ENCODE data around the gene MPL. TPM values are rescaled to one million over a fixed set of nuclear protein-coding genes. Genes with fewer than 3 reads are reported as not detected.

Gene MPL
- polyA plus RNA-seq, 1 of the 3 experiments (the other 2 are of a cell fraction) = not detected

DNA sequence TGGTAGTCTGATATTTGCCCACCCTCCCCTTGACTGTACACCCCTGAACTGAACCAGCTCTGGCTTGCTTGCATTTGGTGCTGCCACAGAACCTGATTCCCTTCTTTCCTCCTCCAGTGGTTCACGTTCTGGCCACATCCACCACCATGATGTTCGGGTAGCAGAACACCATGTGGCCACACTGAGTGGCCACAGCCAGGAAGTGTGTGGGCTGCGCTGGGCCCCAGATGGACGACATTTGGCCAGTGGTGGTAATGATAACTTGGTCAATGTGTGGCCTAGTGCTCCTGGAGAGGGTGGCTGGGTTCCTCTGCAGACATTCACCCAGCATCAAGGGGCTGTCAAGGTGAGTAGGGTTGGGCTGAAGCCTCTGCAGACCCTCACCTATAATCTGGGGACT, 23.0 kb downstream of the MPL start:
- CTCF ChIA-PET = interaction anchor here (1.5 kb wide), 1 partner anchor 134 kb away, joined by 4 read pairs; no protein-coding TSS in a partner anchor
- H3K27ac ChIP-seq (ENCODE audit: low read depth in 2 of 2, low read length in 1 of 2) = no peak overlapping the region
- 86% methylated on average over 2 of the region's 4 CpGs for WGBS (ENCODE audit: low lambda C conversion rate)

DNA sequence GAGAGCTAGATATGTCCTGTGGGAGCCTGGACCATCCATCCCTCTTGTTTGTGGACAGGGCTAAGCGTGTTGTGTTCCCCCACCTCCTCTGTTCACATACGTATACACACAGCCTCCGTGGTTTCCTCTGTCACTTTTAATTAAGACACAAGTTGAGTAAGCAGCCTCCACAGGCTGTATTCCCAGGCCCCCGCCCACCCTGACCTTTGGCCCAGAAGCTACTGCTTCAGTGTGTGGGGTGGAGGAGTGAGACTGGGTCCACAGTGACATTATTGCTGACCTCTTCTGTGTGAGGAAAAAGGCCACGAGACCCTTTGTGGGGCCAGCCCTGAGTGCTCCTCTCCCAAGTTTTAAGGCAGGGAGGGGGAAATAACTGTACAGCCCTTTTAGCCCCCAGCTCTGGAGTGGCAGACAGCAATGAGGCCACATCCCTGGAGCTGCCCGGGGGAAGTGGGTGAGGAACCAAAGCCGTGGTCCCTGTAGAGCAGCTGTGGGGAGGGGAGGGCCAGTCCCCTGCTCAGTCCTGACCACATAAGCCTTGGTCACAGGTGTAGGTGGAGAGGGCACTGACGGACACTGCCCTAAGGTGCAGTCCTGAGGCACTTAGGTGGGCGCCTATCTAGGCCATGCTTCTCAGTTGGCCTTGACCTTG, 25.8 kb downstream of the MPL start:
- Histone ChIP-seq H3K36me3 (replicated peaks in 1 of 2; ENCODE audit: control insufficient read depth in 1 of 2, insufficient read depth in 2 of 2, low read length in 1 of 2) (peaks cover 37 to 49% of the 10 kb centered on the region in 2 experiments), H3K27ac (ENCODE audit: low read depth in 2 of 2, low read length in 1 of 2) (no peak overlapping the region; a peak in 1 of 4 replicates), H3K9ac (no peak overlapping the region), H3K4me2 (no peak overlapping the region), H3K4me1 (ENCODE audit: control insufficient read depth in 1 of 2, insufficient read depth in 2 of 2, low read depth in 1 of 2, low read length in 1 of 2) (peaks cover 5 to 31% of the 10 kb centered on the region in 2 experiments; a peak in 1 of 4 replicates), H3K27me3 (ENCODE audit: insufficient read depth) (no peaks in the 10 kb centered on the region), H3K4me3 (ENCODE audit: low read depth in 2 of 2, low read length in 1 of 2) (no peak overlapping the region), H3K9me3 (no peaks in the 10 kb centered on the region), H3K79me2 (ENCODE audit: insufficient read depth) (peaks cover 84% of the 10 kb centered on the region), H3F3A (replicated peaks; ENCODE audit: insufficient read depth) (peaks cover 32% of the 10 kb centered on the region), H2AFZ (ENCODE audit: low read depth) (no peak overlapping the region), H4K20me1 (ENCODE audit: insufficient read depth) (no peaks in the 10 kb centered on the region), H3K9me2 (no peaks in the 10 kb centered on the region)
- TF ChIP-seq RAD21 (IDR thresholded peaks at IDR 0.05; ENCODE audit: low read length) (no peak), RFX5 (IDR thresholded peaks at IDR 0.05; ENCODE audit: low read length) (no peak), POLR2AphosphoS5 (IDR thresholded peaks at IDR 0.05; ENCODE audit: low read depth, low read length) (peak; percentile 43), NFIC (IDR thresholded peaks at IDR 0.05; ENCODE audit: borderline replicate concordance) (no peak), FOXM1 (IDR thresholded peaks at IDR 0.05; ENCODE audit: low read depth) (no peak), SIN3A (IDR thresholded peaks at IDR 0.05; ENCODE audit: borderline replicate concordance, low read depth, low read length) (no peak), JUND (IDR thresholded peaks at IDR 0.05) (peak; percentile 14; the same call in 1 of the 2 replicates), ELF1 (IDR thresholded peaks at IDR 0.05) (no peak; the same call in 1 of the 2 replicates), CHD2 (IDR thresholded peaks at IDR 0.05; ENCODE audit: low read length, partially characterized antibody) (no peak), TAF1 (IDR thresholded peaks at IDR 0.05; ENCODE audit: borderline replicate concordance, low read depth, low read length) (no peak)
- TF ChIP-seq, protein P1, sequence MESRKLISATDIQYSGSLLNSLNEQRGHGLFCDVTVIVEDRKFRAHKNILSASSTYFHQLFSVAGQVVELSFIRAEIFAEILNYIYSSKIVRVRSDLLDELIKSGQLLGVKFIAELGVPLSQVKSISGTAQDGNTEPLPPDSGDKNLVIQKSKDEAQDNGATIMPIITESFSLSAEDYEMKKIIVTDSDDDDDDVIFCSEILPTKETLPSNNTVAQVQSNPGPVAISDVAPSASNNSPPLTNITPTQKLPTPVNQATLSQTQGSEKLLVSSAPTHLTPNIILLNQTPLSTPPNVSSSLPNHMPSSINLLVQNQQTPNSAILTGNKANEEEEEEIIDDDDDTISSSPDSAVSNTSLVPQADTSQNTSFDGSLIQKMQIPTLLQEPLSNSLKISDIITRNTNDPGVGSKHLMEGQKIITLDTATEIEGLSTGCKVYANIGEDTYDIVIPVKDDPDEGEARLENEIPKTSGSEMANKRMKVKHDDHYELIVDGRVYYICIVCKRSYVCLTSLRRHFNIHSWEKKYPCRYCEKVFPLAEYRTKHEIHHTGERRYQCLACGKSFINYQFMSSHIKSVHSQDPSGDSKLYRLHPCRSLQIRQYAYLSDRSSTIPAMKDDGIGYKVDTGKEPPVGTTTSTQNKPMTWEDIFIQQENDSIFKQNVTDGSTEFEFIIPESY (IDR thresholded peaks at IDR 0.05; ENCODE audit: borderline replicate concordance, low read depth) = no peak
- TF ChIP-seq, protein P2, sequence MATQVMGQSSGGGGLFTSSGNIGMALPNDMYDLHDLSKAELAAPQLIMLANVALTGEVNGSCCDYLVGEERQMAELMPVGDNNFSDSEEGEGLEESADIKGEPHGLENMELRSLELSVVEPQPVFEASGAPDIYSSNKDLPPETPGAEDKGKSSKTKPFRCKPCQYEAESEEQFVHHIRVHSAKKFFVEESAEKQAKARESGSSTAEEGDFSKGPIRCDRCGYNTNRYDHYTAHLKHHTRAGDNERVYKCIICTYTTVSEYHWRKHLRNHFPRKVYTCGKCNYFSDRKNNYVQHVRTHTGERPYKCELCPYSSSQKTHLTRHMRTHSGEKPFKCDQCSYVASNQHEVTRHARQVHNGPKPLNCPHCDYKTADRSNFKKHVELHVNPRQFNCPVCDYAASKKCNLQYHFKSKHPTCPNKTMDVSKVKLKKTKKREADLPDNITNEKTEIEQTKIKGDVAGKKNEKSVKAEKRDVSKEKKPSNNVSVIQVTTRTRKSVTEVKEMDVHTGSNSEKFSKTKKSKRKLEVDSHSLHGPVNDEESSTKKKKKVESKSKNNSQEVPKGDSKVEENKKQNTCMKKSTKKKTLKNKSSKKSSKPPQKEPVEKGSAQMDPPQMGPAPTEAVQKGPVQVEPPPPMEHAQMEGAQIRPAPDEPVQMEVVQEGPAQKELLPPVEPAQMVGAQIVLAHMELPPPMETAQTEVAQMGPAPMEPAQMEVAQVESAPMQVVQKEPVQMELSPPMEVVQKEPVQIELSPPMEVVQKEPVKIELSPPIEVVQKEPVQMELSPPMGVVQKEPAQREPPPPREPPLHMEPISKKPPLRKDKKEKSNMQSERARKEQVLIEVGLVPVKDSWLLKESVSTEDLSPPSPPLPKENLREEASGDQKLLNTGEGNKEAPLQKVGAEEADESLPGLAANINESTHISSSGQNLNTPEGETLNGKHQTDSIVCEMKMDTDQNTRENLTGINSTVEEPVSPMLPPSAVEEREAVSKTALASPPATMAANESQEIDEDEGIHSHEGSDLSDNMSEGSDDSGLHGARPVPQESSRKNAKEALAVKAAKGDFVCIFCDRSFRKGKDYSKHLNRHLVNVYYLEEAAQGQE (IDR thresholded peaks at IDR 0.05; ENCODE audit: low read depth, low read length) = no peak
- TF ChIP-seq, protein P3, sequence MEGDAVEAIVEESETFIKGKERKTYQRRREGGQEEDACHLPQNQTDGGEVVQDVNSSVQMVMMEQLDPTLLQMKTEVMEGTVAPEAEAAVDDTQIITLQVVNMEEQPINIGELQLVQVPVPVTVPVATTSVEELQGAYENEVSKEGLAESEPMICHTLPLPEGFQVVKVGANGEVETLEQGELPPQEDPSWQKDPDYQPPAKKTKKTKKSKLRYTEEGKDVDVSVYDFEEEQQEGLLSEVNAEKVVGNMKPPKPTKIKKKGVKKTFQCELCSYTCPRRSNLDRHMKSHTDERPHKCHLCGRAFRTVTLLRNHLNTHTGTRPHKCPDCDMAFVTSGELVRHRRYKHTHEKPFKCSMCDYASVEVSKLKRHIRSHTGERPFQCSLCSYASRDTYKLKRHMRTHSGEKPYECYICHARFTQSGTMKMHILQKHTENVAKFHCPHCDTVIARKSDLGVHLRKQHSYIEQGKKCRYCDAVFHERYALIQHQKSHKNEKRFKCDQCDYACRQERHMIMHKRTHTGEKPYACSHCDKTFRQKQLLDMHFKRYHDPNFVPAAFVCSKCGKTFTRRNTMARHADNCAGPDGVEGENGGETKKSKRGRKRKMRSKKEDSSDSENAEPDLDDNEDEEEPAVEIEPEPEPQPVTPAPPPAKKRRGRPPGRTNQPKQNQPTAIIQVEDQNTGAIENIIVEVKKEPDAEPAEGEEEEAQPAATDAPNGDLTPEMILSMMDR (IDR thresholded peaks at IDR 0.05) = no peak
- 58% methylated on average over 5 of the region's 9 CpGs for WGBS (ENCODE audit: low lambda C conversion rate)
- ChIA-PET CTCF (interaction anchor here (1.6 kb wide), 1 partner anchor 12 kb away, joined by 4 read pairs; no protein-coding TSS in a partner anchor), POLR2A (interaction anchor here (0.6 kb wide), 1 partner anchor 289 kb away, joined by 3 read pairs; no protein-coding TSS in a partner anchor)
- DNase-seq = no peak

More for the DNA sequence above, 23.0 kb downstream of the MPL start:
- TF ChIP-seq GABPA (IDR thresholded peaks at IDR 0.05; ENCODE audit: low read depth) (no peak), RCOR1 (IDR thresholded peaks at IDR 0.05; ENCODE audit: low read length) (no peak), FOSL2 (IDR thresholded peaks at IDR 0.05; ENCODE audit: borderline replicate concordance, low read depth) (no peak), ELF1 (IDR thresholded peaks at IDR 0.05) (no peak)
- Histone ChIP-seq H3K79me2 (ENCODE audit: insufficient read depth) (peaks cover 63% of the 10 kb centered on the region), H2AFZ (ENCODE audit: low read depth) (no peak overlapping the region), H3K36me3 (replicated peaks in 1 of 2; ENCODE audit: control insufficient read depth in 1 of 2, insufficient read depth in 2 of 2, low read length in 1 of 2) (peaks cover 37 to 49% of the 10 kb centered on the region in 2 experiments), H3K4me1 (ENCODE audit: control insufficient read depth in 1 of 2, insufficient read depth in 2 of 2, low read depth in 1 of 2, low read length in 1 of 2) (peaks cover 7 to 30% of the 10 kb centered on the region in 2 experiments; a peak in 1 of 4 replicates), H3K9me2 (no peaks in the 10 kb centered on the region), H3K4me2 (peak overlapping the region; percentile 87), H3K9me3 (no peaks in the 10 kb centered on the region), H3K4me3 (ENCODE audit: low read depth in 2 of 2, low read length in 1 of 2) (peak overlapping the region; percentile 78 to 79; a peak in 3 of 4 replicates), H3K27me3 (ENCODE audit: insufficient read depth) (no peaks in the 10 kb centered on the region), H4K20me1 (ENCODE audit: insufficient read depth) (no peaks in the 10 kb centered on the region), H3F3A (replicated peaks; ENCODE audit: insufficient read depth) (peaks cover 40% of the 10 kb centered on the region), H3K9ac (no peak overlapping the region)
- POLR2A ChIA-PET = no interaction called here
- no peak for DNase-seq

Data from SK-N-SH (cell line).